Suprapubic skin (tissue), 4 donors: Measurements from ENCODE around the gene ELMO1. TPM values are rescaled to one million over a fixed set of nuclear protein-coding genes. Genes with fewer than 3 reads are reported as not detected.
A peak's percentile ranks its signal among the peaks of the same experiment; 100 is the strongest.

Experiments
- DNase-seq, 2 donors: peaks; one replicate each; pipeline ENCODE4 v3.0.0-alpha.2; 2019; ENCODE audit warnings: low spot score in 2 of 2
- H3K27ac ChIP-seq: fragments of 200-600 bp; sonication (generic); one replicate; pipeline ENCODE4 v1.5.1; 2019
- H3K27me3 ChIP-seq: fragments of 200-600 bp; sonication (generic); one replicate; pipeline ENCODE4 v1.5.1; 2019
- H3K36me3 ChIP-seq: fragments of 200-600 bp; sonication (generic); one replicate; pipeline ENCODE4 v1.5.1; 2019
- H3K4me1 ChIP-seq: fragments of 200-600 bp; sonication (generic); one replicate; pipeline ENCODE4 v1.5.1; 2019
- H3K4me3 ChIP-seq: fragments of 200-600 bp; sonication (generic); one replicate; pipeline ENCODE4 v1.5.1; 2019; ENCODE audit warnings: mild to moderate bottlenecking
- H3K9me3 ChIP-seq: fragments of 200-600 bp; sonication (generic); one replicate; pipeline ENCODE4 v1.5.1; 2019
- EP300 ChIP-seq: sonication (generic); formaldehyde crosslinking; IDR thresholded peaks from one replicate; pipeline ENCODE4 v1.6.1; 2017; ENCODE audit warnings: antibody characterized with exemption
- POLR2A ChIP-seq, 2 donors: fragments of 450-650 bp; IDR thresholded peaks; one replicate each; pipeline ENCODE4 v1.6.1; 2017; ENCODE audit warnings: antibody characterized with exemption in 2 of 2, mild to moderate bottlenecking in 2 of 2, moderate library complexity in 2 of 2
- POLR2AphosphoS5 ChIP-seq, 3 donors: sonication (generic); formaldehyde crosslinking; IDR thresholded peaks; one replicate each; pipeline ENCODE4 v1.6.1; 2017; ENCODE audit warnings: antibody characterized with exemption in 3 of 3
- WGBS: methylation state at CpG from one replicate; pipeline ENCODE4 v1.1.5; 2018; 5-methylcytosine and 5-hydroxymethylcytosine counted together
- total RNA-seq, 4 donors: library from RNA; depleted of rRNA; stranded (reverse); fragments of >200 nt; gene quantifications; one replicate each; pipeline ENCODE4 v1.1.0, GENCODE V29; 2016
- TF ChIP-seq, protein P1 (sequence below), 2 donors: fragments of 200-600 bp in 1 of 2; fragments of 450-650 bp in 1 of 2; sonication (generic) in 1 of 2; IDR thresholded peaks; one replicate each; pipeline ENCODE4 v1.5.1; 2016 to 2019; ENCODE audit warnings: antibody characterized with exemption in 2 of 2, mild to moderate bottlenecking in 1 of 2, moderate library complexity in 1 of 2

The ELMO1 gene
- total RNA-seq, 4 donors from 2014 or later = 9.8 to 49.6 (median 22.2) TPM

DNA sequence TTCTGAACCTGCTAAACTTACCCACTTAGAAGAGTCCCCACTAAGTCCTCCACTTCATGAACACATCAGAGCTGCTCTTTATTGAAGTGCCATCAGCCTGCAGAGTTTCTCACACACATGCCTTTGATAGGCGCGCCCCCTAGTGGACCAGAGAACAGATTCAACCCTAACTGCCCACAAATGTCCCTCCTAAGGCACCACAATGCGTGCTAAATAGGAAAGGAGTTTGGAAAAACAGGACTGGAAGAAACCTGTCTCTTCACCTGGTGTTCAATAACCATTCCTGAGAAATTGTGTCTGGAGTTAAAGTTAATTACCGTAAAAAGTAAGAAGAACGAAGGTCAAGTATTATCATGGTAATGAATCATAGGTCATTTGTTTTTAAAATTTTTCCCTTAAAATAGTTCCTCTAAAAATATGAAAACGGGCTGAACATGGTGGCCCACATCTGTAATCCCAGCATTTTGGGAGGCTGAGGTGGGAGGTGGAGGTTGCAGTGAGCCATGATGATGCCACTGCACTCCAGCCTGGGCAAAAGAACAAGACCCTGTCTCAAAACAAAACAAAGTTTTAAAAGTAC, 249.7 kb downstream of the ELMO1 start:
- Histone ChIP-seq H3K4me1 (peaks cover 12% of the 10 kb centered on the region), H3K36me3 (peaks cover 4% of the 10 kb centered on the region), H3K9me3 (no peaks in the 10 kb centered on the region), H3K4me3 (no peak overlapping the region), H3K27ac (no peak overlapping the region), H3K27me3 (no peaks in the 10 kb centered on the region)
- WGBS = 35% methylated on average over 6 of the region's 6 CpGs
- peak; percentile 80 to 84 for DNase-seq
- TF ChIP-seq EP300 (no peak), POLR2AphosphoS5 (IDR thresholded peaks at IDR 0.05) (no peak), POLR2A (IDR thresholded peaks at IDR 0.05) (no peak)
- TF ChIP-seq, protein P1, sequence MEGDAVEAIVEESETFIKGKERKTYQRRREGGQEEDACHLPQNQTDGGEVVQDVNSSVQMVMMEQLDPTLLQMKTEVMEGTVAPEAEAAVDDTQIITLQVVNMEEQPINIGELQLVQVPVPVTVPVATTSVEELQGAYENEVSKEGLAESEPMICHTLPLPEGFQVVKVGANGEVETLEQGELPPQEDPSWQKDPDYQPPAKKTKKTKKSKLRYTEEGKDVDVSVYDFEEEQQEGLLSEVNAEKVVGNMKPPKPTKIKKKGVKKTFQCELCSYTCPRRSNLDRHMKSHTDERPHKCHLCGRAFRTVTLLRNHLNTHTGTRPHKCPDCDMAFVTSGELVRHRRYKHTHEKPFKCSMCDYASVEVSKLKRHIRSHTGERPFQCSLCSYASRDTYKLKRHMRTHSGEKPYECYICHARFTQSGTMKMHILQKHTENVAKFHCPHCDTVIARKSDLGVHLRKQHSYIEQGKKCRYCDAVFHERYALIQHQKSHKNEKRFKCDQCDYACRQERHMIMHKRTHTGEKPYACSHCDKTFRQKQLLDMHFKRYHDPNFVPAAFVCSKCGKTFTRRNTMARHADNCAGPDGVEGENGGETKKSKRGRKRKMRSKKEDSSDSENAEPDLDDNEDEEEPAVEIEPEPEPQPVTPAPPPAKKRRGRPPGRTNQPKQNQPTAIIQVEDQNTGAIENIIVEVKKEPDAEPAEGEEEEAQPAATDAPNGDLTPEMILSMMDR (IDR thresholded peaks at IDR 0.05) = peak; percentile 46 to 81

DNA sequence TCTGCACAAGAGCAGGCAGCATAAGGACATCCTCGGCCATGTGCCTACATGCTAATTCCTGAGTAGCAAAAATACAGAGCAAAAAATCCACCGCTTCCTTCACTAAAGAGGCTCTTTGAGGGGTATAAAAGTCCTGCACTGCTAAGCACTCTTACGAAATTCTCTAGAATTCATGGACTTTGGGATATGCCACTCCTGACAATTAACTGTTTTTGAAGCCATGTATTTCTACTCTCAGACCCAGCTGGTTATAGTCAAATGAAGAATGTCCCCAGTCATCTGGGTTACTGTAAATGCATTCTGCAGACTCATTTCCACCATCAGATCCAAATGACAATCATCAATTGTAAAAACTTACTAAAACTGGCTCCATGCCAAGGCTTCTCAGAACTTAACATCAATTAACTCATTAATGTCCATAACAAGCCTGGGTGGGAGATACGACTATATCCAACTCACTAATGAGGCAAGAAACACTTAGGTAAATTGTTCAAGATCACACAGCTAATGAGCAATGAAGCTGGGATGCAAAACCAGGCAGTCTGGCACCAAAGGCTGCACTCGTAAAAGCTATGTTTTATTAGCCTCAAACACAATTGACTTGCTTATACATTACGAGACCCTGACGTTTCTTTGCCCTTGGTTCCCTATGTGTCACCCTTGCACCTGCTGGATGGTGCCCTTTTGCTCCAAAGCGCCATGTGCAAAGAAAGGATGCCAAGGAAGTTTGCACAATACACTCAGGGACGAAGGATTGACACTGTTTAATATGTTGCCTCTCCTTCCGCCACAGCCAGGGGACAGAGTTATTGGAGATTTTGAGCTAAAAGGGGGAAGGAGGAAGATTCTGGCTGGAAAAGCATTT, 250.4 kb downstream of the ELMO1 start:
- no peak for DNase-seq
- TF ChIP-seq, protein P1 (IDR thresholded peaks at IDR 0.05) = no peak
- no peak for TF ChIP-seq EP300
- no peak for TF ChIP-seq POLR2AphosphoS5 (IDR thresholded peaks at IDR 0.05)
- TF ChIP-seq POLR2A (IDR thresholded peaks at IDR 0.05) = no peak
- 54% methylated on average over 10 of the region's 10 CpGs for WGBS

DNA sequence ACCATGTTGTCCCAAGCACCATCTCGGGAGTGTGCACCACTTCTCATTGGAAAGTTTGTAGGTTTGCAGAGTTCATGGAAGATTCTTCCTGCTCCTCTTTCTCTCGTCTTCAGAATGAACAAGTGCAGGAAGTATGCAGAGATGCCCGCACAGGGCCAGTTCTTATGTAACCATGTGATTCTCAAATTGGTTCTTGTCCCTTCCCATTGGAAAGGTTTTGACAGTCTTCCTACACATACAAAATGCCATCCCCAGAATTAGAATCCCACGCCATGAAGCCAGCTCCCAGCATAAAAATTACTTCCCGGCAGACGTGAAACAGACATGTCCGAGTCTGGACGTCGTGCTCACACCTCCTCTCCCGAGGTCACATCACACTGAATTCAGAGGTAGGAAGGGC, 251.6 kb downstream of the ELMO1 start:
- no peak for DNase-seq
- TF ChIP-seq POLR2AphosphoS5 (IDR thresholded peaks at IDR 0.05) = no peak
- Histone ChIP-seq H3K4me1 (peaks cover 12% of the 10 kb centered on the region), H3K9me3 (no peaks in the 10 kb centered on the region), H3K4me3 (no peak overlapping the region), H3K36me3 (no peaks in the 10 kb centered on the region), H3K27me3 (no peaks in the 10 kb centered on the region), H3K27ac (no peak overlapping the region)
- 89% methylated on average over 10 of the region's 10 CpGs for WGBS

More for the DNA sequence above, 250.4 kb downstream of the ELMO1 start:
- Histone ChIP-seq H3K4me3 (no peak overlapping the region), H3K36me3 (no peaks in the 10 kb centered on the region), H3K27me3 (no peaks in the 10 kb centered on the region), H3K9me3 (no peaks in the 10 kb centered on the region), H3K4me1 (peaks cover 12% of the 10 kb centered on the region), H3K27ac (no peak overlapping the region)

DNA sequence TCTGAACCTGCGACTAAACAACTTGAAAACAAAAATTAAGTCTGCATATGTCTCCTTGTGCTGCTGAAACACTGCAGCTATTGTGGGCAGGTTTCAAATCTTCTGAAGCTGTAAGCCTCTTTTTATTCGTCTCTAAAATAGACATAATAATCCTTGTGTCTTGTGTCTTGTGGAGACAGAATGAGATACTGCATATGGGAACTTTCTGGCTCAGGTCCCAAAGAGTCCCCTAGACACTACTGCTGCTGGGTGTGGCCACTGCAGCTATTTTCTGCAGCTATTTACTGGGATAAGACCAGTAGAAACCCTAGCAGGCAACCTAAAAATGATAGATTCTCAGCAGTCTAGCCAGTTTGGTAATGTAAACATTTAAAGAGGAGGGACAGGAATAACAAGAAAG, 252.0 kb downstream of the ELMO1 start:
- H3K4me1 ChIP-seq = peaks cover 12% of the 10 kb centered on the region
- no peak for TF ChIP-seq EP300
- no peak overlapping the region for H3K27ac ChIP-seq
- H3K36me3 ChIP-seq = no peaks in the 10 kb centered on the region
- no peak overlapping the region for H3K4me3 ChIP-seq
- H3K27me3 ChIP-seq = no peaks in the 10 kb centered on the region
- no peak for DNase-seq
- no peaks in the 10 kb centered on the region for H3K9me3 ChIP-seq
- 60% methylated on average over 2 of the region's 2 CpGs for WGBS

- DNase-seq = no peak
- H3K4me3 ChIP-seq = no peak overlapping the region
- peaks cover 8% of the 10 kb centered on the region for H3K4me1 ChIP-seq
- H3K27ac ChIP-seq = no peak overlapping the region
- no peaks in the 10 kb centered on the region for H3K9me3 ChIP-seq
- no peaks in the 10 kb centered on the region for H3K36me3 ChIP-seq
- 86% methylated on average over 7 of the region's 7 CpGs for WGBS
- H3K27me3 ChIP-seq = no peaks in the 10 kb centered on the region
- TF ChIP-seq, protein P1 (IDR thresholded peaks at IDR 0.05) = no peak
- TF ChIP-seq EP300 (no peak), POLR2A (IDR thresholded peaks at IDR 0.05) (no peak), POLR2AphosphoS5 (IDR thresholded peaks at IDR 0.05) (no peak)
Measured at GRCh38 chr7:37195388-37195787, 253.3 kb downstream of the ELMO1 start.

DNA sequence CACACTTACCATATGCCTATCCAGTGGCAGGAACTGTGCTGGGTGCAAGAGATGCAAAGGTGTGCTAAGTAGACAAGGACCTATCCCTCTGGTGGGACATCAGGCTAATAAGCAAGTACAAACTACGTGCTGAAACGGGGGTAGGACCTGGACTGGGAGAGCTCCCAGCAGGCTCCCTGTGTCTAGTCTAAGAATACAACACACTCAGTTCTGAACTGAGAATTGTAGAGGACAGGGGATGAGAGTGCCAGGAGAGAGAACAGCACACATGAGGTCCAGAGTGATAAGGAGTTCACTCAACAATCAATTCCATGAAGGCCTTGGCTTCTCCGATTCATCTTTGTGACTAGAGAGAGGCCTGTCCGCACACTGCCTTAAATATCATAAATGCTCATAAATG, 253.7 kb downstream of the ELMO1 start:
- Histone ChIP-seq H3K27ac (no peak overlapping the region), H3K27me3 (no peaks in the 10 kb centered on the region), H3K4me1 (peaks cover 8% of the 10 kb centered on the region), H3K9me3 (no peaks in the 10 kb centered on the region), H3K36me3 (no peaks in the 10 kb centered on the region), H3K4me3 (no peak overlapping the region)
- DNase-seq = no peak
- TF ChIP-seq, protein P1 (IDR thresholded peaks at IDR 0.05) = no peak
- WGBS = 93% methylated on average over 4 of the region's 4 CpGs
